MCF 10A (cell line): Measurements from ENCODE around the gene ANKK1. TPM values are rescaled to one million over a fixed set of nuclear protein-coding genes. Genes with fewer than 3 reads are reported as not detected.

Experiments used
- BruUV-seq: library from RNA; stranded (reverse); fragments of 400-500 nt; replicated peaks from 2 replicates; lab custom pipeline; 2021; lab: Mats Ljungman, UMichigan
- CTCF ChIA-PET: fragments of 300-600 bp; sonication (Branson Sonifier 250); formaldehyde crosslinking; extraction: SDS; loops from one replicate; lab custom pipeline; 2021; ENCODE audit warnings: antibody characterized with exemption, inconsistent platforms; lab: Yijun Ruan, JAX
- POLR2A ChIA-PET: fragments of 300-600, 350-650 bp; sonication (Branson Sonifier 250); formaldehyde crosslinking; extraction: SDS; loops from one replicate; lab custom pipeline; 2020; ENCODE audit warnings: antibody characterized with exemption, inconsistent platforms; lab: Yijun Ruan, JAX
- DNase-seq: peaks from one replicate; pipeline ENCODE4 v3.0.0-alpha.2; 2018; ENCODE audit not compliant: unreplicated experiment
- H3K27ac Mint-ChIP-seq: one replicate; pipeline ENCODE4 v1.8.0; 2022; ENCODE audit warnings: mild to moderate bottlenecking, low read depth, mixed read lengths; ENCODE audit not compliant: unreplicated experiment
- H3K27me3 Mint-ChIP-seq: one replicate; pipeline ENCODE4 v1.8.0; 2022; ENCODE audit warnings: mixed read lengths; ENCODE audit not compliant: insufficient read depth, unreplicated experiment
- H3K36me3 Mint-ChIP-seq: one replicate; pipeline ENCODE4 v1.8.0; 2022; ENCODE audit warnings: mild to moderate bottlenecking, moderate library complexity, mixed read lengths; ENCODE audit not compliant: insufficient read depth, unreplicated experiment
- H3K4me1 Mint-ChIP-seq: one replicate; pipeline ENCODE4 v1.8.0; 2022; ENCODE audit warnings: mixed read lengths; ENCODE audit not compliant: insufficient read depth, unreplicated experiment
- H3K4me3 Mint-ChIP-seq: one replicate; pipeline ENCODE4 v1.8.0; 2022; ENCODE audit warnings: mild to moderate bottlenecking, moderate library complexity, mixed read lengths; ENCODE audit not compliant: unreplicated experiment
- H3K9me3 Mint-ChIP-seq: one replicate; pipeline ENCODE4 v1.8.0; 2022; ENCODE audit warnings: mixed read lengths; ENCODE audit not compliant: unreplicated experiment
- intact Hi-C: fragments of 100-400 bp; cut with micrococcal nuclease; formaldehyde crosslinking; loops from 2 replicates; pipeline ENCODE4 v1.14.1; 2022
- total RNA-seq: library from RNA; stranded (reverse); gene quantifications from 2 replicates; pipeline ENCODE4 v1.2.3, GENCODE V29; 2022
- TF ChIP-seq, protein P1 (sequence below): fragments of 200-600 bp; IDR thresholded peaks from one replicate; pipeline ENCODE4 v1.8.0; 2022; ENCODE audit warnings: antibody characterized with exemption, mild to moderate bottlenecking; ENCODE audit not compliant: unreplicated experiment

The ANKK1 gene
- total RNA-seq, 1 experiment from 2014 or later, result 0.47 TPM

DNA sequence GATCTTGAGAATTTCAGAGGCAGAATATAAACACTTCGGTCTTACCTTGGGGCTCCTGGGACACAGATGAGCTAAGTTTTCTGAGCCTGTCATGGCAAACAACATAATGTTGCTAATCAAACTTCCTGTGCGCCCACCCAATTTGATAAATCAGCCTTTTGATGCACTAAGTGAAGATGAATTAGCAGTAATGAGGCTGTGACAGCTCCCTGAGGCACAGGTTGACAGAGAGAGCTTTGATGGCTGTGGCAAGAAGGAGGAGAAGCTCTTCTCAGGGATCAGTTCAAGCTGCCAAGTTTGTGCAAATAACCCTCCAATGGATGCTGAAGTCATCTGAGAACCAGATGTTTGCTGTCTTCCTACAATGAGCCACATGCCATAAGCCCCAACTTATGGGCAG lies 53.2 kb downstream of the ANKK1 start:
- intact Hi-C loops, result no loop called here
- Mint-ChIP-seq H3K36me3 (no peaks in the 10 kb centered on the region), H3K4me1 (peaks cover under 1% of the 10 kb centered on the region), H3K27ac (no peak overlapping the region), H3K4me3 (no peak overlapping the region), H3K27me3 (no peaks in the 10 kb centered on the region), H3K9me3 (no peaks in the 10 kb centered on the region)
- no peak for DNase-seq
- POLR2A ChIA-PET, result interaction anchor here (0.7 to 1.0 kb wide), 2 partner anchors 68 to 377 kb away, joined by 3 read pairs; no protein-coding TSS in a partner anchor
- CTCF ChIA-PET, result interaction anchor here (1.4 kb wide), 1 partner anchor 290 kb away, joined by 3 read pairs; no protein-coding TSS in a partner anchor
- no TSS peak for BruUV-seq
- TF ChIP-seq, protein P1, sequence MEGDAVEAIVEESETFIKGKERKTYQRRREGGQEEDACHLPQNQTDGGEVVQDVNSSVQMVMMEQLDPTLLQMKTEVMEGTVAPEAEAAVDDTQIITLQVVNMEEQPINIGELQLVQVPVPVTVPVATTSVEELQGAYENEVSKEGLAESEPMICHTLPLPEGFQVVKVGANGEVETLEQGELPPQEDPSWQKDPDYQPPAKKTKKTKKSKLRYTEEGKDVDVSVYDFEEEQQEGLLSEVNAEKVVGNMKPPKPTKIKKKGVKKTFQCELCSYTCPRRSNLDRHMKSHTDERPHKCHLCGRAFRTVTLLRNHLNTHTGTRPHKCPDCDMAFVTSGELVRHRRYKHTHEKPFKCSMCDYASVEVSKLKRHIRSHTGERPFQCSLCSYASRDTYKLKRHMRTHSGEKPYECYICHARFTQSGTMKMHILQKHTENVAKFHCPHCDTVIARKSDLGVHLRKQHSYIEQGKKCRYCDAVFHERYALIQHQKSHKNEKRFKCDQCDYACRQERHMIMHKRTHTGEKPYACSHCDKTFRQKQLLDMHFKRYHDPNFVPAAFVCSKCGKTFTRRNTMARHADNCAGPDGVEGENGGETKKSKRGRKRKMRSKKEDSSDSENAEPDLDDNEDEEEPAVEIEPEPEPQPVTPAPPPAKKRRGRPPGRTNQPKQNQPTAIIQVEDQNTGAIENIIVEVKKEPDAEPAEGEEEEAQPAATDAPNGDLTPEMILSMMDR, result no peak

DNA sequence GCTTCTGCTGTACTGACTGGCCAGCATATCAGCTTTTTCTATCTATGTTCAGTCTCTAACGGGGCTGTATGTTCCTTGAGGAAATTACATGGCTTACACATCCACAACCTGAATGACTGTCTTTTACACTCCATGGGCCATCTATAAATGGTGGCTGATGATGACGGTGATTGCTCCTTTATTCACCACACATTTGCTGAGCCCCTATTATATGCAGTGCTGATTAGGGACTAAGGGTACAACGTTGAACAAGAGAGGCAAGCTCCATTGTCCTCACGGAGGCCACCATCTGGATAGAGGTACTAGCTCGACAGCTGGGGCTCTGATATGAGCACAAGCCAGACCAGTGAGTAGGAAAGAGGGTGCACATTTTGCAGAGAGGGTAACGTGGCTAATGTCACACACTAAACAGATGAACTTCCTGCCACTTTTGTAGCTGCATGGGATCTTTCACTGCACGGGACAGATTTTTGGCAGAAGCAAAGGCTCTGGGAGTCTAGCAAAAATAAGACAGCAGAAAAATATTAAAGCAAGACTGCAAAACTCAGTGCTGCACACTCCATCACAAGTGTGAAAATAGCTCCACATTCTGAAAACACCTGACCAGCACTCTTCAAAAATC lies 57.0 kb downstream of the ANKK1 start:
- H3K9me3 Mint-ChIP-seq, result no peaks in the 10 kb centered on the region
- no peak overlapping the region for H3K4me3 Mint-ChIP-seq
- peaks cover 34% of the 10 kb centered on the region for H3K4me1 Mint-ChIP-seq
- intact Hi-C loops, result loop anchor here (5.0 kb wide), 1 partner anchor 42 kb away; no protein-coding TSS in a partner anchor
- CTCF ChIA-PET, result interaction anchor here (0.7 kb wide), 1 partner anchor 140 kb away, joined by 3 read pairs; no protein-coding TSS in a partner anchor
- POLR2A ChIA-PET, result interaction anchor here (1.0 to 2.2 kb wide), 4 partner anchors 15 to 60 kb away, joined by 3 to 9 read pairs (median 4); no protein-coding TSS in a partner anchor
- no peaks in the 10 kb centered on the region for H3K27me3 Mint-ChIP-seq
- no peak for DNase-seq
- no peak overlapping the region for H3K27ac Mint-ChIP-seq
- TF ChIP-seq, protein P1, result no peak
- no peaks in the 10 kb centered on the region for H3K36me3 Mint-ChIP-seq
- BruUV-seq, result no TSS peak

- no TSS peak for BruUV-seq
- Mint-ChIP-seq H3K4me3 (no peak overlapping the region), H3K36me3 (no peaks in the 10 kb centered on the region), H3K27ac (peak overlapping the region; percentile 75), H3K4me1 (peaks cover 34% of the 10 kb centered on the region), H3K9me3 (no peaks in the 10 kb centered on the region), H3K27me3 (no peaks in the 10 kb centered on the region)
- CTCF ChIA-PET, result interaction anchor here (0.5 to 0.9 kb wide), 4 partner anchors 44 to 87 kb away, joined by 3 to 4 read pairs (median 3); no protein-coding TSS in a partner anchor
- intact Hi-C loops, result loop anchor here (5.0 kb wide), 1 partner anchor 44 kb away; no protein-coding TSS in a partner anchor
- TF ChIP-seq, protein P1, result no peak
- POLR2A ChIA-PET, result interaction anchor here (0.7 to 3.7 kb wide), 7 partner anchors 9 to 333 kb away, joined by 3 to 27 read pairs (median 4); partner anchors contain the start of gene CLDN25
- peak; percentile 68 for DNase-seq
These were observed 58.5 kb downstream of the ANKK1 start for GRCh38 chr11:113446112-113446511.

DNA sequence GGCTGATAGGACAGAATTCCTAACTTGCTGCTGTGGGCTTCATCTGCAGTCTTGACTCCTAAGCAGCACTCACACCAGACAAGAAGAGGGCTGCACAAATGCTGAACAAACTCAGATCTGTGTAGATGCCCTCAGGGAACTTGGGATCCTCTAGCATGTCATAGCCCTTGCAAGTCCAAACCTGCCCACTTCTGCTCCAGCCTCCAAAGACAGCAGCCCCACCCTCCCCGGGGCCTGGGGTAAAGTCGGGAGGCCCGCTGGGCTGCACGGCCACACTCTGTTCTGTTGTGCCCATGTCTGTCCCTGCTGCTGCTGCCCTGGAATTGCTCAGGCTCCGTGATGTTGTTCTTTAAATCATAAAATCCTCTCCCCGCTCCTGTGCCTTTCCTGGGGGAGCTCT lies 59.4 kb downstream of the ANKK1 start:
- intact Hi-C loops, result loop anchor here (1.0 to 5.0 kb wide), 2 partner anchors 45 to 63 kb away; no protein-coding TSS in a partner anchor
- Mint-ChIP-seq H3K36me3 (no peaks in the 10 kb centered on the region), H3K27me3 (no peaks in the 10 kb centered on the region), H3K27ac (peak overlapping the region; percentile 75), H3K9me3 (no peaks in the 10 kb centered on the region), H3K4me3 (peak overlapping the region; percentile 40), H3K4me1 (peaks cover 34% of the 10 kb centered on the region)
- TF ChIP-seq, protein P1, result no peak
- POLR2A ChIA-PET, result interaction anchor here (0.6 to 3.7 kb wide), 9 partner anchors 8 to 134 kb away, joined by 3 to 27 read pairs (median 4); no protein-coding TSS in a partner anchor
- peak; percentile 93 for DNase-seq
- no TSS peak for BruUV-seq
- CTCF ChIA-PET, result interaction anchor here (0.6 kb wide), 2 partner anchors 37 to 562 kb away, joined by 3 to 4 read pairs; no protein-coding TSS in a partner anchor
